CD4-positive, alpha-beta memory T cell (primary cell): Measurements from ENCODE around the gene KLHL28. TPM values are rescaled to one million over a fixed set of nuclear protein-coding genes. Genes with fewer than 3 reads are reported as not detected.
A peak's percentile ranks its signal among the peaks of the same experiment; 100 is the strongest.

Source experiments
- CTCF ChIA-PET: fragments of 350-600 bp; sonication (Branson Sonifier 250); formaldehyde crosslinking; loops from one replicate; lab custom pipeline; 2021; ENCODE audit warnings: inconsistent platforms; ENCODE audit not compliant: partially characterized antibody; lab: Charles Lee
- POLR2A ChIA-PET: fragments of 350-600 bp; sonication (Branson Sonifier 250); formaldehyde crosslinking; loops from one replicate; lab custom pipeline; 2021; ENCODE audit not compliant: partially characterized antibody; lab: Charles Lee
- DNase-seq, 5 donors: peaks; one replicate each; pipeline versions ENCODE4 v3.0.0 to v3.0.0-alpha.2; 2020 to 2022; ENCODE audit warnings: mixed read lengths in 1 of 5
- H3K27ac ChIP-seq: one replicate; pipeline ENCODE4 v1.7.0; 2013; ENCODE audit warnings: low read depth, low read length
- H3K27me3 ChIP-seq: 2 replicates; pipeline ENCODE4 v1.7.0; 2013; ENCODE audit warnings: mild to moderate bottlenecking, low read length, moderate library complexity; ENCODE audit not compliant: insufficient read depth
- H3K36me3 ChIP-seq: 2 replicates; pipeline ENCODE4 v1.7.0; 2013; ENCODE audit warnings: mild to moderate bottlenecking, low read length, moderate library complexity; ENCODE audit not compliant: insufficient read depth
- H3K4me1 ChIP-seq: 2 replicates; pipeline ENCODE4 v1.7.0; 2013; ENCODE audit warnings: mild to moderate bottlenecking, low read length, moderate library complexity; ENCODE audit not compliant: insufficient read depth
- H3K4me3 ChIP-seq, 2 donors: one replicate each; pipeline ENCODE4 v1.7.0; 2013; ENCODE audit warnings: low read length in 2 of 2, mild to moderate bottlenecking in 1 of 2
- H3K9me3 ChIP-seq, 2 donors: one replicate each; pipeline ENCODE4 v1.7.0; 2013; ENCODE audit warnings: low read length in 2 of 2, control low read depth in 1 of 2; ENCODE audit not compliant: control insufficient read depth in 1 of 2
- H3K27ac Mint-ChIP-seq, 7 donors: one replicate each; pipeline ENCODE4 v1.8.0; 2020 to 2021; ENCODE audit warnings: mixed read lengths in 7 of 7, mild to moderate bottlenecking in 6 of 7, inconsistent platforms in 3 of 7, moderate library complexity in 3 of 7
- H3K27me3 Mint-ChIP-seq, 2 donors: one replicate each; pipeline ENCODE4 v1.8.0; 2020 to 2021; ENCODE audit warnings: mixed read lengths in 2 of 2
- H3K36me3 Mint-ChIP-seq, 2 donors: one replicate each; pipeline ENCODE4 v1.8.0; 2020 to 2021; ENCODE audit warnings: mixed read lengths in 2 of 2, inconsistent platforms in 1 of 2, mild to moderate bottlenecking in 1 of 2
- H3K4me1 Mint-ChIP-seq, 4 donors: one replicate each; pipeline ENCODE4 v1.8.0; 2020 to 2021; ENCODE audit warnings: mixed read lengths in 4 of 4, mild to moderate bottlenecking in 1 of 4
- H3K4me3 Mint-ChIP-seq, 8 donors: one replicate each; pipeline ENCODE4 v1.8.0; 2020 to 2021; ENCODE audit warnings: mixed read lengths in 8 of 8, mild to moderate bottlenecking in 7 of 8, moderate library complexity in 6 of 8, inconsistent platforms in 3 of 8
- H3K9me3 Mint-ChIP-seq, 8 donors: one replicate each; pipeline ENCODE4 v1.8.0; 2020 to 2021; ENCODE audit warnings: mixed read lengths in 8 of 8, mild to moderate bottlenecking in 5 of 8, inconsistent platforms in 3 of 8, moderate library complexity in 1 of 8
- intact Hi-C: fragments of 100-400 bp; cut with micrococcal nuclease; formaldehyde crosslinking; loops from one replicate; pipeline ENCODE4 v1.15.1; 2023
- polyA plus RNA-seq, 2 donors: library from polyadenylated mRNA; unstranded; fragments of 300-500 nt; fragmentation: Illumina TruSeq; gene quantifications; one replicate each; pipeline ENCODE4 v1.2.3, GENCODE V29; 2021
- total RNA-seq, 2 experiments: library from RNA; stranded (reverse); gene quantifications; one replicate each; pipeline ENCODE4 v1.2.3, GENCODE V29; 2021

KLHL28 gene
- total and polyA plus RNA-seq, 4 experiments from 2014 or later, result 38.4 to 69.9 (median 42.5) TPM

DNA sequence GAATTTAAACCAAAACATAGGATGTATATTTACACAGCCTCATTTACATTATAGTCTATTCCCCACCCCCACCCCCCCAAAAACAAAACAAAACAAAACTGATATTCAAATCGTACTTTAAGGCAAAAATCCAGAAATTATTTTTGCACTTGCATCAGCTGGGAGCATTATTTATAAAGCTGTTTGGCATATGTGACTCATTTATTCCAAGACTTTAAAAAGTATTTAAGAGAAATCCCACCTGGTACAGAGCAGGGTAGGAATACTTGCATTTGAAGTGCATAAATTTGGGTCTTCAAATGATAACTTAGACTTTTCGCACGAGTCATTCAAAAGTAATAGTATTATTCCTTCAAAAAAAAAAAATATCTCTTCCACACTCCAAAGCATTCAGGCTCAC lies 1.1 kb downstream of the KLHL28 start:
- ChIA-PET CTCF (interaction anchor here (1.5 to 3.3 kb wide), 3 partner anchors 47 to 293 kb away, joined by 6 to 13 read pairs (median 10); partner anchors contain the start of gene MIS18BP1), POLR2A (interaction anchor here (0.9 to 4.9 kb wide), 8 partner anchors 10 to 298 kb away, joined by 3 to 77 read pairs (median 14); partner anchors contain the start of genes FANCM, FKBP3 and MIS18BP1)
- Mint-ChIP-seq H3K27me3 (no peaks in the 10 kb centered on the region), H3K9me3 (peaks cover 0 to 24% (median 17%) of the 10 kb centered on the region in 8 donors), H3K4me3 (no peak overlapping the region), H3K36me3 (peaks cover 10 to 18% of the 10 kb centered on the region in 2 donors), H3K4me1 (peaks cover 41 to 53% (median 47%) of the 10 kb centered on the region in 4 donors), H3K27ac (peak overlapping the region in 3 of 7 donors; percentile 49 to 89 (median 64))
- intact Hi-C loops, result loop anchor here (1.0 to 5.0 kb wide), 2 partner anchors 174 to 307 kb away; partner anchors contain the start of gene FKBP3
- Histone ChIP-seq H3K27ac (peak overlapping the region; percentile 92), H3K4me3 (peak overlapping the region; percentile 75 to 93), H3K4me1 (peaks cover 80% of the 10 kb centered on the region), H3K36me3 (no peaks in the 10 kb centered on the region), H3K9me3 (no peaks in the 10 kb centered on the region), H3K27me3 (no peaks in the 10 kb centered on the region)
- DNase-seq, result no peak

DNA sequence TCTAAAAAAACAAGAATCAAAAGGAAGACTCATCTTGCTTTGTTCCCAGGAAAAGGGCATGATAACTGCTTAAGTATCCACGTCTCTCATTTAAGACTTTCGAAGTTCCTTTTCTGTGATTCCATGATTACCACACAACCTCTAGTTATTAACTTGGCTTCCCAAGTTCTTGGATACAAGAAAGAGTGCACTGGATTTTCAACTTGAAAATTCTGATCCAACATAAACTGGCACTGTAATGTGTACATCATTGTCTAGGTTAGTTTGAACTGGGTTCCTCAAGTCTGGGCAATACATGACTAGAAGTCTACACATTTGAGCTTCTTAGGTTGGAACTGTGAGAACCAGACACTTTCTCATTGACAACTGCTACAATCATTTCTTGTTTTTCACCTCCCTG lies 1.6 kb downstream of the KLHL28 start:
- peak overlapping the region in 1 of 2 donors; percentile 93 for H3K4me3 ChIP-seq
- H3K9me3 ChIP-seq, result no peaks in the 10 kb centered on the region
- H3K36me3 ChIP-seq, result no peaks in the 10 kb centered on the region
- Mint-ChIP-seq H3K36me3 (peaks cover 10 to 18% of the 10 kb centered on the region in 2 donors), H3K4me3 (no peak overlapping the region), H3K27me3 (no peaks in the 10 kb centered on the region), H3K4me1 (peaks cover 41 to 53% (median 47%) of the 10 kb centered on the region in 4 donors), H3K9me3 (peaks cover 0 to 21% (median 14%) of the 10 kb centered on the region in 8 donors), H3K27ac (peak overlapping the region in 3 of 7 donors; percentile 49 to 89 (median 64))
- POLR2A ChIA-PET, result interaction anchor here (0.9 to 4.9 kb wide), 7 partner anchors 9 to 298 kb away, joined by 3 to 77 read pairs (median 20); partner anchors contain the start of genes FANCM, FKBP3 and MIS18BP1
- intact Hi-C loops, result loop anchor here (5.0 kb wide), 1 partner anchor 307 kb away; no protein-coding TSS in a partner anchor
- CTCF ChIA-PET, result interaction anchor here (2.1 to 3.3 kb wide), 2 partner anchors 64 to 293 kb away, joined by 10 to 13 read pairs; partner anchors contain the start of gene MIS18BP1
- no peaks in the 10 kb centered on the region for H3K27me3 ChIP-seq
- H3K4me1 ChIP-seq, result peaks cover 84% of the 10 kb centered on the region
- peak overlapping the region; percentile 28 for H3K27ac ChIP-seq
- DNase-seq, result no peak

- H3K27me3 Mint-ChIP-seq, result no peaks in the 10 kb centered on the region
- peak overlapping the region in 2 of 7 donors; percentile 38 to 89 for H3K27ac Mint-ChIP-seq
- ChIA-PET POLR2A (interaction anchor here (2.0 kb wide), 1 partner anchor 62 kb away, joined by 7 read pairs; a partner anchor contains a TSS), CTCF (no interaction called here)
- H3K9me3 Mint-ChIP-seq, result peaks cover 0 to 15% (median 8%) of the 10 kb centered on the region in 8 donors
- Histone ChIP-seq H3K36me3 (no peaks in the 10 kb centered on the region), H3K27ac (peak overlapping the region; percentile 28), H3K9me3 (no peaks in the 10 kb centered on the region), H3K27me3 (no peaks in the 10 kb centered on the region), H3K4me1 (peaks cover 83% of the 10 kb centered on the region), H3K4me3 (peak overlapping the region in 1 of 2 donors; percentile 13)
- intact Hi-C loops, result no loop called here
- DNase-seq, result no peak
- H3K4me3 Mint-ChIP-seq, result peak overlapping the region in 4 of 8 donors; percentile 9 to 56 (median 42)
- H3K36me3 Mint-ChIP-seq, result peaks cover 6 to 16% of the 10 kb centered on the region in 2 donors
- H3K4me1 Mint-ChIP-seq, result peaks cover 38 to 51% (median 42%) of the 10 kb centered on the region in 4 donors
Observed at GRCh38 chr14:44959538-44959937, 2.2 kb downstream of the KLHL28 start.

- H3K9me3 Mint-ChIP-seq, result no peaks in the 10 kb centered on the region
- H3K27ac Mint-ChIP-seq, result peak overlapping the region in 1 of 7 donors; percentile 43
Observed at GRCh38 chr14:44956866-44957265, 4.9 kb downstream of the KLHL28 start.

GRCh38 chr14:44955528-44955927 lies 6.2 kb downstream of the KLHL28 start:
- Mint-ChIP-seq H3K9me3 (no peaks in the 10 kb centered on the region), H3K27me3 (no peaks in the 10 kb centered on the region), H3K4me3 (peak overlapping the region in 1 of 8 donors; percentile 22), H3K36me3 (peaks cover 17 to 26% of the 10 kb centered on the region in 2 donors), H3K27ac (peak overlapping the region in 1 of 7 donors; percentile 25), H3K4me1 (peaks cover 39 to 60% (median 48%) of the 10 kb centered on the region in 4 donors)
- H3K4me1 ChIP-seq, result peaks cover 61% of the 10 kb centered on the region
- H3K4me3 ChIP-seq, result no peak overlapping the region
- intact Hi-C loops, result no loop called here
- no peaks in the 10 kb centered on the region for H3K36me3 ChIP-seq
- ChIA-PET POLR2A (interaction anchor here (0.6 to 0.8 kb wide), 2 partner anchors 59 to 170 kb away, joined by 3 read pairs; a partner anchor contains a TSS), CTCF (interaction anchor here (0.5 to 0.9 kb wide), 2 partner anchors 14 to 313 kb away, joined by 3 to 4 read pairs; no protein-coding TSS in a partner anchor)
- no peak for DNase-seq
- H3K27ac ChIP-seq, result no peak overlapping the region
- no peaks in the 10 kb centered on the region for H3K27me3 ChIP-seq
- H3K9me3 ChIP-seq, result no peaks in the 10 kb centered on the region

More at GRCh38 chr14:44956866-44957265, 4.9 kb downstream of the KLHL28 start:
- Mint-ChIP-seq H3K4me1 (peaks cover 34 to 50% (median 40%) of the 10 kb centered on the region in 4 donors), H3K27me3 (no peaks in the 10 kb centered on the region), H3K4me3 (peak overlapping the region in 2 of 8 donors; percentile 1 to 6), H3K36me3 (peaks cover 10 to 17% of the 10 kb centered on the region in 2 donors)
- peaks cover 68% of the 10 kb centered on the region for H3K4me1 ChIP-seq
- ChIA-PET POLR2A (no interaction called here), CTCF (no interaction called here)
- intact Hi-C loops, result no loop called here
- no peaks in the 10 kb centered on the region for H3K9me3 ChIP-seq
- no peaks in the 10 kb centered on the region for H3K27me3 ChIP-seq
- H3K27ac ChIP-seq, result no peak overlapping the region
- no peak overlapping the region for H3K4me3 ChIP-seq
- DNase-seq, result no peak
- no peaks in the 10 kb centered on the region for H3K36me3 ChIP-seq

DNA sequence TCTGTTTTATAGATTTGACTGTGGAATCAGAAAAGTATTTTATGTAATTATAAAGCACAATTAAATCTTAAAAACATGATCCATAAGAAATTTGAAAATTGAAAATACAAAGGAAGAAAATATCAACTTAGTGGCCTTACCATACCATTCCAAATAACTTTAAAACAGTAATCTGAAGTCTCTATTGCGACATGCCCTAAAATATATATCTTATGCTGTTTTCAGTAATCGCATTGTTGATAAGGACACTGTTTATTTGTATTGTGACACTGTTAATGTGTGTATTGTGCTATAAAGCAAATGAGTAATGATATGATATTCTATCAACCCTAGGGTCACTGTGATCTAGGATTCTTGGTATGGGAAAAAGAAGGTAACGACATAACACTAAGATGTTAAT lies 7.0 kb downstream of the KLHL28 start:
- no peaks in the 10 kb centered on the region for H3K27me3 Mint-ChIP-seq
- no peak for DNase-seq
- H3K4me1 Mint-ChIP-seq, result peaks cover 33 to 62% (median 47%) of the 10 kb centered on the region in 4 donors

More for the DNA sequence above, 7.0 kb downstream of the KLHL28 start:
- Histone ChIP-seq H3K27me3 (no peaks in the 10 kb centered on the region), H3K36me3 (no peaks in the 10 kb centered on the region), H3K27ac (no peak overlapping the region), H3K9me3 (no peaks in the 10 kb centered on the region), H3K4me1 (peaks cover 58% of the 10 kb centered on the region), H3K4me3 (no peak overlapping the region)
- ChIA-PET CTCF (interaction anchor here (0.9 kb wide), 1 partner anchor 314 kb away, joined by 3 read pairs; no protein-coding TSS in a partner anchor), POLR2A (no interaction called here)
- no peak overlapping the region for H3K4me3 Mint-ChIP-seq
- H3K36me3 Mint-ChIP-seq, result peaks cover 18 to 27% of the 10 kb centered on the region in 2 donors
- no peak overlapping the region for H3K27ac Mint-ChIP-seq
- no peaks in the 10 kb centered on the region for H3K9me3 Mint-ChIP-seq
- intact Hi-C loops, result no loop called here
